HL-60 (cell line): ENCODE measurements around the gene FRMPD4.

Experiments
- CTCF ChIP-seq: IDR thresholded peaks from one replicate; pipeline ENCODE4 v1.5.1; 2011; ENCODE audit warnings: low read length, control low read depth, inconsistent platforms; ENCODE audit not compliant: insufficient read depth
- GABPA ChIP-seq: IDR thresholded peaks from 2 replicates; pipeline ENCODE4 v1.6.1; 2012; ENCODE audit warnings: low read depth
- POLR2AphosphoS5 ChIP-seq: IDR thresholded peaks from 2 replicates; pipeline ENCODE4 v1.6.1; 2012; ENCODE audit warnings: low read depth
- REST ChIP-seq: IDR thresholded peaks from 2 replicates; pipeline ENCODE4 v1.6.1; 2012; ENCODE audit warnings: low read depth; ENCODE audit not compliant: insufficient replicate concordance

- TF ChIP-seq CTCF (no peak), POLR2AphosphoS5 (no peak), GABPA (no peak), REST (no peak)
Observed at GRCh38 chrX:12228862-12229261, 90.6 kb downstream of the FRMPD4 start.
